ENCODE measurements around the gene BRAF.
"Not testable (repeated sequence)": the region's sequence is repeated elsewhere in the genome, so short reads cannot be mapped to it uniquely, and the experiment has no call there.

The BRAF gene

GRCh38 chr7:140870003-140870402, 54.7 kb downstream of the BRAF start:
- H3K4me1 Mint-ChIP-seq = peaks cover 28% of the 10 kb centered on the region

GRCh38 chr7:140869430-140869829, 55.3 kb downstream of the BRAF start:
- peaks cover 9% of the 10 kb centered on the region for H3K36me3 Mint-ChIP-seq
- DNase-seq (ENCODE audit: low spot score in 2 of 2) = no peak
- H3K4me1 Mint-ChIP-seq = peaks cover 34% of the 10 kb centered on the region
- H3K9me3 Mint-ChIP-seq = peaks cover 4% of the 10 kb centered on the region
- no peak overlapping the region for H3K4me3 Mint-ChIP-seq
- H3K27ac Mint-ChIP-seq = no peak overlapping the region
- ATAC-seq = no peak

More at GRCh38 chr7:140870003-140870402, 54.7 kb downstream of the BRAF start:
- Mint-ChIP-seq H3K36me3 (peaks cover 9% of the 10 kb centered on the region), H3K27ac (no peak overlapping the region), H3K9me3 (no peaks in the 10 kb centered on the region), H3K4me3 (no peak overlapping the region)
- ATAC-seq = no peak
- DNase-seq (ENCODE audit: low spot score in 2 of 2) = no peak

DNA sequence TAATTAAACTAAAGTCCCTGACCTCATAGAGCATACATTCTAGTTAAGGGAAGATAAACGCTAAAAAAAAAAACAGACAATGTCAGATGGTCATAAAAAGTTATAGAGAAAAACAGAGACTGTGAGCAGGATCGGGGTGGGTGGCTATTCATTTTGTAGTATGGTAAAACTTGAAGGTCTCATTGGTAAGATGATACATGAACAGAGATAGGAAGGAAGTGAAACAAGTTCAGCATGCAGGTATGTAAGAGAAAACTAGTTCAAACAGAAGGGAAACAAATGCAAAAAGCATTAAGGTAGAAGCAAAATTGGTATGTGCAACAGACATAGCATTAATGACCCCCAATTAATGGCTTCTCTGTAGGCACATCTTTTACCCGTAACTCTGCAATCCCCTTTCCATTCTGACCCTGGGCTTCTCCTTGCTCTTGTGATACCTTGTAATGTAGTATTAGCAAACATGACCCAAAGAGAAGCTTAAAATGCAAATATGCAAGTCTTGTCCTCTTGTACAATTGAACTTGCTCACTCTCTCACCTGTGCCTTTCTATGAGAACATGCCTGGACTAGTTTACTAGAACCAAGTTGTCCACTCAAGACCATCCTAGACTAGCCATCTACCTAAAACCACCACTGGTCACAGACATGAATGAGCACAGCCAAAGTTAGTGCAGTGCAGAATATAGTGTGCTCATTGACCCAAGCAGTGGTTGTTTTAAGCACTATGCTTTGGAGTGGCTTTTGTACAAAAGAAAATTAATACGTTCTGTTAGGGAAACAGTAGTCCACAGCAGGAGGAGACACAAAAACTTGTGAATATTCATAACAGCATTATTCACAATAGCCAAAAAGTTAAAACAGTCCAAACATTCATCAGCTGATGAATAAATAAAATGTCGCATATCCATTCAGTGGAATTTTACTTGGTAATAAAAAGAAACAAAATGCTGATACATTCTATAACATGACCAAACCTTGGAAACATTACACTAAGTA, 57.0 kb downstream of the BRAF start:
- Mint-ChIP-seq H3K9me3 (peaks cover 4% of the 10 kb centered on the region), H3K4me3 (no peak overlapping the region), H3K27ac (no peak overlapping the region), H3K36me3 (no peaks in the 10 kb centered on the region), H3K4me1 (peaks cover 37% of the 10 kb centered on the region)
- ATAC-seq = no peak
- DNase-seq (ENCODE audit: low spot score in 2 of 2) = no peak

- Mint-ChIP-seq H3K36me3 (no peaks in the 10 kb centered on the region), H3K4me1 (peaks cover 41% of the 10 kb centered on the region), H3K27ac (no peak overlapping the region), H3K9me3 (peaks cover 4% of the 10 kb centered on the region), H3K4me3 (no peak overlapping the region)
- DNase-seq (ENCODE audit: low spot score in 2 of 2) = no peak
- no peak for ATAC-seq
Measured at GRCh38 chr7:140866926-140867325, 57.8 kb downstream of the BRAF start.

GRCh38 chr7:140864732-140865131, 60.0 kb downstream of the BRAF start:
- Mint-ChIP-seq H3K9me3 (peaks cover 4% of the 10 kb centered on the region), H3K36me3 (no peaks in the 10 kb centered on the region), H3K4me1 (peaks cover 44% of the 10 kb centered on the region), H3K27ac (no peak overlapping the region), H3K4me3 (no peak overlapping the region)
- ATAC-seq (no peak), DNase-seq (ENCODE audit: low spot score in 2 of 2) (no peak)

GRCh38 chr7:140863867-140864266, 60.9 kb downstream of the BRAF start:
- no peak overlapping the region for H3K4me3 Mint-ChIP-seq
- H3K36me3 Mint-ChIP-seq = no peaks in the 10 kb centered on the region
- peaks cover 4% of the 10 kb centered on the region for H3K9me3 Mint-ChIP-seq
- DNase-seq (ENCODE audit: low spot score in 2 of 2) (no peak), ATAC-seq (no peak)
- H3K4me1 Mint-ChIP-seq = peaks cover 42% of the 10 kb centered on the region
- H3K27ac Mint-ChIP-seq = no peak overlapping the region

GRCh38 chr7:140863184-140863583, 61.5 kb downstream of the BRAF start:
- Mint-ChIP-seq H3K9me3 (peaks cover 4% of the 10 kb centered on the region), H3K4me3 (no peak overlapping the region), H3K4me1 (peaks cover 39% of the 10 kb centered on the region), H3K27ac (no peak overlapping the region), H3K36me3 (no peaks in the 10 kb centered on the region)
- no peak for ATAC-seq
- DNase-seq (ENCODE audit: low spot score in 2 of 2) = no peak

DNA sequence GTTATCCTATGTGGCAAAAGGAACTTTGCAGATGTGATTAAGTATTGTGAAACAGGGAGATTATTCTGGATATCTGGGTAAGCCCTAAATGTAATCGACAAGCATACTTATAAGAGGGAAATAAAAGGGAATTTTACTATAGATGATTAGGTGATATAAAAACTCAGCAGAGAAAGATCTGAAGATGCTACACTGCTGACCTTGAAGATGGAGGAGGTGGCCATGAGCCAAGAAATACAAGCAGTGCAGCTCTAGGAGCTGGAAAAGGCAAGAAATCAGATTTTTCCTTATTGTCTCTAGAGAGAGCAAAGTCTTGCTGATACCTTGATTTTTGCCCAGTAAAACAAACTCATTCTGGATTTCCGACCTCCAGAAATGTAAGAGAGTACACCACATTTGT, 67.7 kb downstream of the BRAF start:
- no peaks in the 10 kb centered on the region for H3K36me3 Mint-ChIP-seq
- H3K4me3 Mint-ChIP-seq = no peak overlapping the region
- DNase-seq (ENCODE audit: low spot score in 2 of 2) (no peak), ATAC-seq (no peak)
- H3K9me3 Mint-ChIP-seq = no peaks in the 10 kb centered on the region
- no peak overlapping the region for H3K27ac Mint-ChIP-seq
- peaks cover 39% of the 10 kb centered on the region for H3K4me1 Mint-ChIP-seq

DNA sequence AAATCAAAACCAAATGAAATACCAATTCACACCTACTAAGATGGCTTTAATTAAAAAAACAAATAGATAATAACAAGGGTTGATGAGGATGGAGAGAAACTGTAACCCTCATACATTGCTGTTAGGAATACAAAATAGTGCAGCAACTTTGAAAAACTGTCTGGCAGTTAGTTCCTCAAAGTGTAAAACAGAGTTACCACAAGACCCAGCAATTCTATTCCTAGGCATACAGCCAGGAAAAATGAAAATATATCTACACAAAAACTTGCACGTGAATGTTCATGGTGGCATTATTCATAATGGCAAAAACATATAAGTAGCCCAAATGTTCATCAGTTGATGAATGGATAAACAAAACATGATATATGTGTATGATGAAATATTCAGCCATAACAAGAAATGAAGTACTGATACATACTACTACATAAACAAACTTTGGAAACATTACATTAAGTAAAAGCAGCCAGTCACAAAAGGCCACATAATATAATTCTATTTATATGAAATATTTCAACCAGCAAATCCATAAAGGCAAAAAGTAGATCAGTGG, 83.5 kb downstream of the BRAF start:
- no peak for DNase-seq (ENCODE audit: low spot score in 2 of 2)
- Mint-ChIP-seq H3K4me1 (no peaks in the 10 kb centered on the region), H3K4me3 (no peak overlapping the region), H3K36me3 (peaks cover 28% of the 10 kb centered on the region), H3K9me3 (no peaks in the 10 kb centered on the region), H3K27ac (no peak overlapping the region)
- ATAC-seq = no peak

DNA sequence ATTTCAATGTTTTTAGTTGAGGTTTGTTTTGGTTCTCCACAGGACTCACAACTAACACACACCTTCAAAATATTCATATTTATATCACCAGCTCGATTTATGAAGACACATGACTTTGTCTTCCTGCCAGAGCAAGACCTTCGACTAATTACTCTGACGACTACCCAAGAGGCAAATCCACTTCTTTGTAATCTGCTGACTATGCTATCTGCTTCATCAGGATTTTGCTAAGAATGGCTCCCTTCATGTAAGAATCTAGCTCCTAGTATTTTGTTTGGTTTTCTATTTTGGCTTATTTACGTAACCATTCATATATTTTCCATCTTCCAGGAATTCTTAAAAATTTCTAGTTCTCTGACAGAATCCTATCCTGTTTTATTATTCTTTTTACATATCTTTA, 93.0 kb downstream of the BRAF start:
- DNase-seq (ENCODE audit: low spot score in 2 of 2) (no peak), ATAC-seq (no peak)
- H3K27ac Mint-ChIP-seq = no peak overlapping the region
- H3K4me1 Mint-ChIP-seq = no peaks in the 10 kb centered on the region
- no peaks in the 10 kb centered on the region for H3K9me3 Mint-ChIP-seq
- no peak overlapping the region for H3K4me3 Mint-ChIP-seq
- H3K36me3 Mint-ChIP-seq = peaks cover 33% of the 10 kb centered on the region

- H3K4me1 Mint-ChIP-seq = no peaks in the 10 kb centered on the region
- H3K9me3 Mint-ChIP-seq = no peaks in the 10 kb centered on the region
- peaks cover 28% of the 10 kb centered on the region for H3K36me3 Mint-ChIP-seq
- DNase-seq (ENCODE audit: low spot score in 2 of 2) = no peak
- no peak for ATAC-seq
- H3K27ac Mint-ChIP-seq = no peak overlapping the region
- H3K4me3 Mint-ChIP-seq = no peak overlapping the region
Measured at GRCh38 chr7:140829720-140830119, 95.0 kb downstream of the BRAF start.

- no peaks in the 10 kb centered on the region for H3K9me3 Mint-ChIP-seq
- ATAC-seq (no peak), DNase-seq (ENCODE audit: low spot score in 2 of 2) (no peak)
- peaks cover 18% of the 10 kb centered on the region for H3K36me3 Mint-ChIP-seq
- H3K4me3 Mint-ChIP-seq = no peak overlapping the region
- H3K27ac Mint-ChIP-seq = no peak overlapping the region
- no peaks in the 10 kb centered on the region for H3K4me1 Mint-ChIP-seq
Measured at GRCh38 chr7:140828741-140829140, 96.0 kb downstream of the BRAF start.

GRCh38 chr7:140817383-140817782, 107.3 kb downstream of the BRAF start:
- DNase-seq (ENCODE audit: low spot score in 2 of 2); H3K27ac Mint-ChIP-seq; H3K4me3 Mint-ChIP-seq; ATAC-seq; H3K36me3 Mint-ChIP-seq; H3K9me3 Mint-ChIP-seq; H3K4me1 Mint-ChIP-seq: not testable (repeated sequence)

- peaks cover 5% of the 10 kb centered on the region for H3K4me1 Mint-ChIP-seq
- H3K36me3 Mint-ChIP-seq = peaks cover 30% of the 10 kb centered on the region
- no peak overlapping the region for H3K4me3 Mint-ChIP-seq
- H3K27ac Mint-ChIP-seq = no peak overlapping the region
- no peaks in the 10 kb centered on the region for H3K9me3 Mint-ChIP-seq
- ATAC-seq (peak; percentile 83), DNase-seq (ENCODE audit: low spot score in 2 of 2) (peak; percentile 52 to 74)
Measured at GRCh38 chr7:140810830-140811556, 113.7 kb downstream of the BRAF start.

- ATAC-seq (no peak), DNase-seq (ENCODE audit: low spot score in 2 of 2) (no peak)
- H3K9me3 Mint-ChIP-seq = no peaks in the 10 kb centered on the region
Measured at GRCh38 chr7:140810385-140810784, 114.3 kb downstream of the BRAF start.

More at GRCh38 chr7:140810385-140810784, 114.3 kb downstream of the BRAF start:
- Mint-ChIP-seq H3K4me1 (peaks cover 5% of the 10 kb centered on the region), H3K27ac (no peak overlapping the region), H3K4me3 (no peak overlapping the region), H3K36me3 (peaks cover 30% of the 10 kb centered on the region)
